Frontal cortex (tissue), 4 donors: ENCODE results near the gene TMTC1. TPM values are rescaled to one million over a fixed set of nuclear protein-coding genes. Genes with fewer than 3 reads are reported as not detected.

ENCODE experiments used
- DNase-seq, 2 donors: peaks; one replicate each; pipeline ENCODE4 v3.0.0; 2012; ENCODE audit warnings: low spot score in 2 of 2
- FAIRE-seq: peaks from 2 replicates; lab custom pipeline; 2012; peaks lifted over from hg19 to GRCh38; lab: Jason Lieb, UNC
- total RNA-seq: library from RNA; depleted of rRNA; stranded (reverse); fragments of >200 nt; gene quantifications from one replicate; pipeline ENCODE4 v1.2.3, GENCODE V29; 2014
- donor health status: control.
- donor health status: control.
- donor health status: control.

Gene TMTC1
- total RNA-seq, 1 donor from 2014 or later: 17.1 TPM

GRCh38 chr12:29781705-29782266, 2.0 kb downstream of the TMTC1 start:
- DNase-seq (no peak), FAIRE-seq (no peak)

GRCh38 chr12:29781188-29781587, 2.6 kb downstream of the TMTC1 start:
- DNase-seq (no peak), FAIRE-seq (no peak)

GRCh38 chr12:29780084-29780483, 3.7 kb downstream of the TMTC1 start:
- DNase-seq: no peak
- FAIRE-seq: no peak

GRCh38 chr12:29778531-29778930, 5.2 kb downstream of the TMTC1 start:
- DNase-seq: no peak
- FAIRE-seq: no peak

GRCh38 chr12:29773076-29773475, 10.7 kb downstream of the TMTC1 start:
- FAIRE-seq (no peak), DNase-seq (no peak)

GRCh38 chr12:29771786-29772185, 12.0 kb downstream of the TMTC1 start:
- DNase-seq (no peak), FAIRE-seq (no peak)

GRCh38 chr12:29771165-29771564, 12.6 kb downstream of the TMTC1 start:
- DNase-seq (no peak), FAIRE-seq (no peak)

GRCh38 chr12:29769162-29769858, 14.4 kb downstream of the TMTC1 start:
- FAIRE-seq (no peak), DNase-seq (no peak)

- DNase-seq (no peak), FAIRE-seq (no peak)
These were observed 15.4 kb downstream of the TMTC1 start for GRCh38 chr12:29768372-29768771.

- FAIRE-seq (no peak), DNase-seq (no peak)
These were observed 20.4 kb downstream of the TMTC1 start for GRCh38 chr12:29763301-29763683.

- no peak for DNase-seq
These were observed 21.0 kb downstream of the TMTC1 start for GRCh38 chr12:29762637-29763300.

GRCh38 chr12:29759950-29760349, 23.8 kb downstream of the TMTC1 start:
- no peak for FAIRE-seq

More at GRCh38 chr12:29762637-29763300, 21.0 kb downstream of the TMTC1 start:
- FAIRE-seq: no peak

GRCh38 chr12:29756741-29757390, 26.9 kb downstream of the TMTC1 start:
- DNase-seq: no peak
- no peak for FAIRE-seq

More at GRCh38 chr12:29759950-29760349, 23.8 kb downstream of the TMTC1 start:
- DNase-seq: no peak

GRCh38 chr12:29754235-29755189, 29.2 kb downstream of the TMTC1 start:
- no peak for FAIRE-seq
- no peak for DNase-seq

GRCh38 chr12:29752121-29752520, 31.6 kb downstream of the TMTC1 start:
- DNase-seq: no peak
- FAIRE-seq: no peak

GRCh38 chr12:29751676-29752075, 32.1 kb downstream of the TMTC1 start:
- FAIRE-seq: no peak

GRCh38 chr12:29750928-29751220, 32.9 kb downstream of the TMTC1 start:
- no peak for DNase-seq
- no peak for FAIRE-seq

More at GRCh38 chr12:29751676-29752075, 32.1 kb downstream of the TMTC1 start:
- no peak for DNase-seq

GRCh38 chr12:29750131-29750927, 33.4 kb downstream of the TMTC1 start:
- no peak for DNase-seq
- no peak for FAIRE-seq

- no peak for FAIRE-seq
- no peak for DNase-seq
These were observed 39.4 kb downstream of the TMTC1 start for GRCh38 chr12:29744365-29744764.
